ENCODE results near the gene NUP153.

NUP153 gene

GRCh38 chr6:17621003-17621402, 85.7 kb downstream of the NUP153 start:
- in situ Hi-C loops (cut with HindIII; ENCODE audit: low sequenced_read_pairs): loop anchor here (5.0 kb wide), 1 partner anchor 51 kb away; no protein-coding TSS in a partner anchor

- in situ Hi-C loops (cut with HindIII; ENCODE audit: low sequenced_read_pairs): no loop called here
These were observed 90.9 kb downstream of the NUP153 start for GRCh38 chr6:17615794-17616193.

- in situ Hi-C loops (cut with HindIII; ENCODE audit: low sequenced_read_pairs): no loop called here
These were observed 94.7 kb downstream of the NUP153 start for GRCh38 chr6:17612048-17612447.

- in situ Hi-C loops (cut with HindIII; ENCODE audit: low sequenced_read_pairs): no loop called here
These were observed 95.9 kb downstream of the NUP153 start for GRCh38 chr6:17610835-17611234.

GRCh38 chr6:17606606-17607005, 100.1 kb downstream of the NUP153 start:
- in situ Hi-C loops (cut with HindIII; ENCODE audit: low sequenced_read_pairs): no loop called here

- in situ Hi-C loops (cut with HindIII; ENCODE audit: low sequenced_read_pairs): no loop called here
These were observed 103.8 kb downstream of the NUP153 start for GRCh38 chr6:17602888-17603287.

- in situ Hi-C loops (cut with HindIII; ENCODE audit: low sequenced_read_pairs): no loop called here
These were observed 105.4 kb downstream of the NUP153 start for GRCh38 chr6:17601386-17601703.

GRCh38 chr6:17600527-17601385, 106.0 kb downstream of the NUP153 start:
- in situ Hi-C loops (cut with HindIII; ENCODE audit: low sequenced_read_pairs): no loop called here

- in situ Hi-C loops (cut with HindIII; ENCODE audit: low sequenced_read_pairs): loop anchor here (25.0 kb wide), 1 partner anchor 438 kb away; no protein-coding TSS in a partner anchor
These were observed 106.7 kb downstream of the NUP153 start, which contains the start of gene FAM8A1 for GRCh38 chr6:17599877-17600526. Gene FAM8A1, plus strand, starts transcription at chr6:17600302. Its CDS starts 108 bp downstream, at chr6:17600410.

GRCh38 chr6:17596085-17596484, 110.6 kb downstream of the NUP153 start:
- in situ Hi-C loops (cut with HindIII; ENCODE audit: low sequenced_read_pairs): loop anchor here (25.0 kb wide), 1 partner anchor 434 kb away; no protein-coding TSS in a partner anchor

- in situ Hi-C loops (cut with HindIII; ENCODE audit: low sequenced_read_pairs): loop anchor here (25.0 kb wide), 1 partner anchor 431 kb away; no protein-coding TSS in a partner anchor
These were observed 113.5 kb downstream of the NUP153 start for GRCh38 chr6:17593246-17593645.

GRCh38 chr6:17591287-17591686, 115.4 kb downstream of the NUP153 start:
- in situ Hi-C loops (cut with HindIII; ENCODE audit: low sequenced_read_pairs): loop anchor here (25.0 kb wide), 1 partner anchor 429 kb away; no protein-coding TSS in a partner anchor

GRCh38 chr6:17589406-17590096, 117.2 kb downstream of the NUP153 start:
- in situ Hi-C loops (cut with HindIII; ENCODE audit: low sequenced_read_pairs): loop anchor here (25.0 kb wide), 1 partner anchor 427 kb away; no protein-coding TSS in a partner anchor

- in situ Hi-C loops (cut with HindIII; ENCODE audit: low sequenced_read_pairs): loop anchor here (25.0 kb wide), 1 partner anchor 426 kb away; no protein-coding TSS in a partner anchor
These were observed 118.7 kb downstream of the NUP153 start for GRCh38 chr6:17588011-17588410.

- in situ Hi-C loops (cut with HindIII; ENCODE audit: low sequenced_read_pairs): loop anchor here (25.0 kb wide), 1 partner anchor 424 kb away; no protein-coding TSS in a partner anchor
These were observed 120.1 kb downstream of the NUP153 start for GRCh38 chr6:17586623-17587022.

GRCh38 chr6:17585766-17586490, 120.8 kb downstream of the NUP153 start:
- in situ Hi-C loops (cut with HindIII; ENCODE audit: low sequenced_read_pairs): loop anchor here (25.0 kb wide), 1 partner anchor 424 kb away; no protein-coding TSS in a partner anchor

- in situ Hi-C loops (cut with HindIII; ENCODE audit: low sequenced_read_pairs): loop anchor here (25.0 kb wide), 1 partner anchor 422 kb away; no protein-coding TSS in a partner anchor
These were observed 122.4 kb downstream of the NUP153 start for GRCh38 chr6:17584241-17584803.

- in situ Hi-C loops (cut with HindIII; ENCODE audit: low sequenced_read_pairs): loop anchor here (25.0 kb wide), 1 partner anchor 422 kb away; no protein-coding TSS in a partner anchor
These were observed 122.9 kb downstream of the NUP153 start for GRCh38 chr6:17583811-17584210.

GRCh38 chr6:17581282-17581681, 125.4 kb downstream of the NUP153 start:
- in situ Hi-C loops (cut with HindIII; ENCODE audit: low sequenced_read_pairs): loop anchor here (25.0 kb wide), 1 partner anchor 419 kb away; no protein-coding TSS in a partner anchor
